HEK293 (cell line): ENCODE results near the gene MED23.

Source experiments
- CTCF ChIA-PET: fragments of 350-600 bp; formaldehyde crosslinking; extraction: SDS; loops from one replicate; lab custom pipeline; 2021; ENCODE audit warnings: antibody characterized with exemption; lab: Yijun Ruan, JAX
- POLR2A ChIA-PET: fragments of 300-600 bp; formaldehyde crosslinking; extraction: SDS; loops from one replicate; lab custom pipeline; 2020; ENCODE audit warnings: antibody characterized with exemption, inconsistent platforms; lab: Yijun Ruan, JAX
- H3K27ac ChIP-seq: fragments of 200-500 bp; sonication (Bioruptor generic); 2 replicates; pipeline ENCODE4 v1.5.1; 2014; ENCODE audit warnings: low read depth, low read length, control low read depth, inconsistent platforms; ENCODE audit errors: extremely low read depth
- H3K36me3 ChIP-seq, 2 experiments: fragments of 200-500 bp in 1 of 2; sonication (Bioruptor generic) in 1 of 2; 1 replicate in 1 of 2; 2 replicates in 1 of 2; pipeline ENCODE4 v1.5.1; 2014 to 2017; ENCODE audit warnings: inconsistent platforms in 2 of 2, low read length in 2 of 2; ENCODE audit not compliant: control insufficient read depth in 2 of 2, insufficient read depth in 1 of 2
- H3K4me1 ChIP-seq: fragments of 200-500 bp; sonication (Bioruptor generic); 2 replicates; pipeline ENCODE4 v1.5.1; 2014; ENCODE audit warnings: mild to moderate bottlenecking, low read length, inconsistent platforms; ENCODE audit not compliant: control insufficient read depth, insufficient read depth
- H3K4me3 ChIP-seq: 2 replicates; pipeline ENCODE4 v1.5.1; 2011; ENCODE audit warnings: low read depth, mild to moderate bottlenecking, control low read depth, low read length, moderate library complexity
- H3K9me3 ChIP-seq: fragments of 200-500 bp; sonication (Bioruptor generic); 2 replicates; pipeline ENCODE4 v1.5.1; 2014; ENCODE audit warnings: low read depth, low read length, inconsistent platforms; ENCODE audit not compliant: control insufficient read depth, insufficient read depth
- GFI1B ChIP-seq: fragments of 450-650 bp; formaldehyde crosslinking; IDR thresholded peaks from 2 replicates; pipeline ENCODE4 v1.5.1; 2016; ENCODE audit warnings: missing biosample characterization, missing genetic modification characterization
- KLF7 ChIP-seq: fragments of 450-650 bp; formaldehyde crosslinking; IDR thresholded peaks from 2 replicates; pipeline ENCODE4 v1.5.1; 2016; ENCODE audit warnings: missing biosample characterization, missing genetic modification characterization, borderline replicate concordance
- MEIS1 ChIP-seq: sonication (generic); formaldehyde crosslinking; IDR thresholded peaks from 2 replicates; pipeline ENCODE4 v1.8.1; 2022; ENCODE audit warnings: missing genetic modification reagents, mild to moderate bottlenecking, borderline replicate concordance
- RBAK ChIP-seq: fragments of 450-650 bp; formaldehyde crosslinking; IDR thresholded peaks from 2 replicates; pipeline ENCODE4 v1.5.1; 2016; ENCODE audit warnings: missing biosample characterization, missing genetic modification characterization
- SP3 ChIP-seq: fragments of 450-650 bp; formaldehyde crosslinking; IDR thresholded peaks from 2 replicates; pipeline ENCODE4 v1.5.1; 2016; ENCODE audit warnings: missing biosample characterization, missing genetic modification characterization
- ZBTB7A ChIP-seq: fragments of 450-650 bp; formaldehyde crosslinking; IDR thresholded peaks from 2 replicates; pipeline ENCODE4 v1.5.1; 2016; ENCODE audit warnings: low read depth, missing biosample characterization, missing genetic modification characterization
- ZFP41 ChIP-seq: fragments of 450-650 bp; formaldehyde crosslinking; IDR thresholded peaks from 2 replicates; pipeline ENCODE4 v1.5.1; 2016; ENCODE audit warnings: missing biosample characterization, missing genetic modification characterization, borderline replicate concordance
- ZNF155 ChIP-seq: fragments of 450-650 bp; formaldehyde crosslinking; IDR thresholded peaks from 2 replicates; pipeline ENCODE4 v1.5.1; 2016; ENCODE audit warnings: missing biosample characterization, missing genetic modification characterization
- ZNF157 ChIP-seq: fragments of 450-650 bp; formaldehyde crosslinking; IDR thresholded peaks from 2 replicates; pipeline ENCODE4 v1.5.1; 2016; ENCODE audit warnings: missing biosample characterization, missing genetic modification characterization
- ZNF169 ChIP-seq: fragments of 450-650 bp; formaldehyde crosslinking; IDR thresholded peaks from 2 replicates; pipeline ENCODE4 v1.5.1; 2016; ENCODE audit warnings: missing biosample characterization, missing genetic modification characterization
- ZNF184 ChIP-seq: fragments of 450-650 bp; IDR thresholded peaks from 2 replicates; pipeline ENCODE4 v1.5.1; 2018; ENCODE audit warnings: missing biosample characterization, mild to moderate bottlenecking, missing genetic modification characterization
- ZNF221 ChIP-seq: fragments of 450-650 bp; formaldehyde crosslinking; IDR thresholded peaks from 2 replicates; pipeline ENCODE4 v1.5.1; 2017; ENCODE audit warnings: missing biosample characterization, missing genetic modification characterization, borderline replicate concordance
- ZNF311 ChIP-seq: fragments of 450-650 bp; formaldehyde crosslinking; IDR thresholded peaks from 2 replicates; pipeline ENCODE4 v1.5.1; 2017; ENCODE audit warnings: missing biosample characterization, missing genetic modification characterization, borderline replicate concordance
- ZNF426 ChIP-seq: fragments of 450-650 bp; formaldehyde crosslinking; IDR thresholded peaks from 2 replicates; pipeline ENCODE4 v1.5.1; 2017; ENCODE audit warnings: missing biosample characterization, missing genetic modification characterization, mild to moderate bottlenecking, inconsistent platforms, moderate library complexity
- ZNF529 ChIP-seq: fragments of 450-650 bp; formaldehyde crosslinking; IDR thresholded peaks from 2 replicates; pipeline ENCODE4 v1.5.1; 2017; ENCODE audit warnings: missing genetic modification characterization, missing biosample characterization; ENCODE audit not compliant: insufficient replicate concordance
- ZNF548 ChIP-seq: fragments of 450-650 bp; formaldehyde crosslinking; IDR thresholded peaks from 2 replicates; pipeline ENCODE4 v1.5.1; 2016; ENCODE audit warnings: missing biosample characterization, missing genetic modification characterization
- ZNF549 ChIP-seq: fragments of 450-650 bp; IDR thresholded peaks from 2 replicates; pipeline ENCODE4 v1.5.1; 2018; ENCODE audit warnings: missing biosample characterization, missing genetic modification characterization, mild to moderate bottlenecking, inconsistent platforms, moderate library complexity
- ZNF558 ChIP-seq: fragments of 450-650 bp; formaldehyde crosslinking; IDR thresholded peaks from 2 replicates; pipeline ENCODE4 v1.5.1; 2016; ENCODE audit warnings: missing biosample characterization, missing genetic modification characterization
- ZNF561 ChIP-seq: fragments of 450-650 bp; IDR thresholded peaks from 2 replicates; pipeline ENCODE4 v1.5.1; 2018; ENCODE audit warnings: missing biosample characterization, missing genetic modification characterization, borderline replicate concordance
- ZNF585B ChIP-seq: fragments of 450-650 bp; formaldehyde crosslinking; IDR thresholded peaks from 2 replicates; pipeline ENCODE4 v1.5.1; 2016; ENCODE audit warnings: missing biosample characterization, missing genetic modification characterization
- ZNF626 ChIP-seq: fragments of 450-650 bp; sonication (Bioruptor Pico); formaldehyde crosslinking; IDR thresholded peaks from 2 replicates; pipeline ENCODE4 v1.5.1; 2018; ENCODE audit warnings: missing biosample characterization, missing genetic modification characterization, inconsistent platforms
- ZNF776 ChIP-seq: fragments of 450-650 bp; formaldehyde crosslinking; IDR thresholded peaks from 2 replicates; pipeline ENCODE4 v1.5.0; 2017; ENCODE audit warnings: missing biosample characterization, missing genetic modification characterization, borderline replicate concordance
- ZNF837 ChIP-seq: fragments of 450-650 bp; formaldehyde crosslinking; IDR thresholded peaks from 2 replicates; pipeline ENCODE4 v1.5.1; 2016; ENCODE audit warnings: missing biosample characterization, missing genetic modification characterization
- TF ChIP-seq, protein P1 (sequence below): fragments of 450-650 bp; formaldehyde crosslinking; IDR thresholded peaks from 2 replicates; pipeline ENCODE4 v1.5.1; 2017; ENCODE audit warnings: missing biosample characterization, missing genetic modification characterization
- TF ChIP-seq, protein P2 (sequence below): fragments of 450-650 bp; IDR thresholded peaks from 2 replicates; pipeline ENCODE4 v1.5.1; 2018; ENCODE audit warnings: missing biosample characterization, mild to moderate bottlenecking, missing genetic modification characterization
- TF ChIP-seq, protein P3 (sequence below): fragments of 450-650 bp; formaldehyde crosslinking; conservative IDR thresholded peaks from 2 replicates; pipeline ENCODE4 v1.5.1; 2016; ENCODE audit warnings: low read depth, missing biosample characterization, missing genetic modification characterization

Gene MED23

DNA sequence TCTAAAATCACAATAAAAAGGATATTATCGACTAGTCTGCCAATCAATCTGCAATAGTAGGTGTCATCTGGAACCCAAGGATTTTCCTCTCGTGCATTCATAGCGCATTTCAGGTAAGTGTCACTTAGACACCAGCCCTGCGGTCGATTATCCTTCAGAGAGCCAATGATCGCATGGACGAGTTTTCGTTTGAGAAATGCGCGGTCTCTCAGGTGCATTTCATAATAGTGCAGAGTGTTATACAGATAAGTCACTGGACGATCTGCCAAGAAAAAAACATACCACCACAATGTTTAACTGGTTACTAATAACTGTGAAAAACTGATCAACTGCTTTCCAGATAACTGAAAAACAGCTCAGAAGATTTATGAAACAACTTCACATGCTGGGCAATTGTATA lies 34.0 kb downstream of the MED23 start:
- Histone ChIP-seq H3K36me3 (peaks cover 73 to 90% of the 10 kb centered on the region in 2 experiments), H3K4me3 (no peak overlapping the region), H3K4me1 (no peaks in the 10 kb centered on the region), H3K9me3 (no peaks in the 10 kb centered on the region), H3K27ac (no peak overlapping the region)
- no peak for TF ChIP-seq ZNF626 (tag by site-specific recombination)
- no peak for TF ChIP-seq ZBTB7A
- no peak for TF ChIP-seq ZNF548
- TF ChIP-seq ZNF426 (tag by site-specific recombination): no peak
- TF ChIP-seq ZFP41 (tag by site-specific recombination): no peak
- CTCF ChIA-PET: interaction anchor here (0.6 to 0.8 kb wide), 2 partner anchors 558 to 691 kb away, joined by 3 read pairs; no protein-coding TSS in a partner anchor
- POLR2A ChIA-PET: no interaction called here

DNA sequence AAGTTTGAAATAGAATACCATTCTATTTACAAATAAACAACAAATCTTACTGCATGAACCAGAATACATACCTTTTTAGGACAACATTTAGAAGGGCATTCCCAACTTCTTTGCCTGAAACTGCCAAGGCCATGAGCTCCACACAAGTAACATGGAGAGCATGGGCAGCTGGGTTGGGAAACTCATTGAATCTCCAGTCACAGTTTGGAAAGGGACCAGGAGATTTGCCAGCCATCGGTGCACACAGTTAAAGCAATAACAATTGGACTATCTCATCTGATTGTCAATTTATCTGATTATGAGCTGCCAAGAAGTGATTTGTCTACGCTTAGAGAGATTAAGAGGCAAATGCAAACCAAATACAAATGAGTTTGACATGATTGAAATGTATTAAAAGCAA lies 35.1 kb downstream of the MED23 start:
- peaks cover 69 to 90% of the 10 kb centered on the region in 2 experiments for H3K36me3 ChIP-seq
- TF ChIP-seq RBAK (tag by site-specific recombination) (no peak), GFI1B (tag by site-specific recombination) (no peak), ZNF184 (tag by site-specific recombination) (no peak), KLF7 (no peak), ZNF311 (tag by site-specific recombination) (no peak), ZNF529 (no peak), ZNF837 (tag by site-specific recombination) (no peak)
- TF ChIP-seq, protein P1, sequence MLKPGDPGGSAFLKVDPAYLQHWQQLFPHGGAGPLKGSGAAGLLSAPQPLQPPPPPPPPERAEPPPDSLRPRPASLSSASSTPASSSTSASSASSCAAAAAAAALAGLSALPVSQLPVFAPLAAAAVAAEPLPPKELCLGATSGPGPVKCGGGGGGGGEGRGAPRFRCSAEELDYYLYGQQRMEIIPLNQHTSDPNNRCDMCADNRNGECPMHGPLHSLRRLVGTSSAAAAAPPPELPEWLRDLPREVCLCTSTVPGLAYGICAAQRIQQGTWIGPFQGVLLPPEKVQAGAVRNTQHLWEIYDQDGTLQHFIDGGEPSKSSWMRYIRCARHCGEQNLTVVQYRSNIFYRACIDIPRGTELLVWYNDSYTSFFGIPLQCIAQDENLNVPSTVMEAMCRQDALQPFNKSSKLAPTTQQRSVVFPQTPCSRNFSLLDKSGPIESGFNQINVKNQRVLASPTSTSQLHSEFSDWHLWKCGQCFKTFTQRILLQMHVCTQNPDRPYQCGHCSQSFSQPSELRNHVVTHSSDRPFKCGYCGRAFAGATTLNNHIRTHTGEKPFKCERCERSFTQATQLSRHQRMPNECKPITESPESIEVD (tag by site-specific recombination): no peak
- TF ChIP-seq, protein P2, sequence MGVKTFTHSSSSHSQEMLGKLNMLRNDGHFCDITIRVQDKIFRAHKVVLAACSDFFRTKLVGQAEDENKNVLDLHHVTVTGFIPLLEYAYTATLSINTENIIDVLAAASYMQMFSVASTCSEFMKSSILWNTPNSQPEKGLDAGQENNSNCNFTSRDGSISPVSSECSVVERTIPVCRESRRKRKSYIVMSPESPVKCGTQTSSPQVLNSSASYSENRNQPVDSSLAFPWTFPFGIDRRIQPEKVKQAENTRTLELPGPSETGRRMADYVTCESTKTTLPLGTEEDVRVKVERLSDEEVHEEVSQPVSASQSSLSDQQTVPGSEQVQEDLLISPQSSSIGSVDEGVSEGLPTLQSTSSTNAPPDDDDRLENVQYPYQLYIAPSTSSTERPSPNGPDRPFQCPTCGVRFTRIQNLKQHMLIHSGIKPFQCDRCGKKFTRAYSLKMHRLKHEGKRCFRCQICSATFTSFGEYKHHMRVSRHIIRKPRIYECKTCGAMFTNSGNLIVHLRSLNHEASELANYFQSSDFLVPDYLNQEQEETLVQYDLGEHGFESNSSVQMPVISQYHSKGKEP (tag by site-specific recombination): no peak
- no peak overlapping the region for H3K4me3 ChIP-seq
- no peak overlapping the region for H3K27ac ChIP-seq
- H3K4me1 ChIP-seq: no peaks in the 10 kb centered on the region
- no peaks in the 10 kb centered on the region for H3K9me3 ChIP-seq
- ChIA-PET CTCF (interaction anchor here (2.7 kb wide), 1 partner anchor 35 kb away, joined by 21 read pairs; the partner anchor contains the start of gene MED23), POLR2A (no interaction called here)

DNA sequence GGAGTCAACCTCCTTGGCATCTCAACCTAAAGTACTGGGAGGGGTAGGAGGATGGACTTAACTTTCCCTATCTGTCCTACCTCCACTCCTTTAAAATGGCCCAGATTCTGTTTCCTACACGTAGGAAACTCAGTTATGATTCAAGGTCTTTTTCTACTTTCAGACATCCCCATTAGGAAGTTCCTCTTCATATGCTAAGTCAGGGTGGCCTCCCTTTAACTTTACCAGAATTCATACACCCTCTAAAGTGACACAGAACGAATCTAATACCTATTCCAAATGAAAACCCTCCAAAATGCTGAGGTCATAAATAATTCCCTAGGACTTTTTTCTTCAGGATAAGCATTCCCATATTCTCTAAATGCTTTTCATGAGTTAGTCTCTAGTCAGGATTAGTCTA lies 39.4 kb downstream of the MED23 start:
- ChIA-PET POLR2A (no interaction called here), CTCF (interaction anchor here (1.6 kb wide), 1 partner anchor 39 kb away, joined by 4 read pairs; the partner anchor contains the start of gene MED23)
- Histone ChIP-seq H3K4me3 (no peak overlapping the region), H3K9me3 (no peaks in the 10 kb centered on the region), H3K36me3 (peaks cover 62 to 86% of the 10 kb centered on the region in 2 experiments), H3K4me1 (no peaks in the 10 kb centered on the region), H3K27ac (no peak overlapping the region)
- TF ChIP-seq ZNF157 (tag by site-specific recombination) (no peak), ZNF558 (no peak), ZNF169 (no peak), ZNF776 (tag by site-specific recombination) (no peak), ZNF155 (tag by site-specific recombination) (no peak), SP3 (tag by site-specific recombination) (no peak), ZNF585B (tag by site-specific recombination) (no peak), MEIS1 (no peak), ZNF221 (tag by site-specific recombination) (no peak), ZNF549 (no peak), ZNF561 (tag by site-specific recombination) (no peak)
- TF ChIP-seq, protein P3, sequence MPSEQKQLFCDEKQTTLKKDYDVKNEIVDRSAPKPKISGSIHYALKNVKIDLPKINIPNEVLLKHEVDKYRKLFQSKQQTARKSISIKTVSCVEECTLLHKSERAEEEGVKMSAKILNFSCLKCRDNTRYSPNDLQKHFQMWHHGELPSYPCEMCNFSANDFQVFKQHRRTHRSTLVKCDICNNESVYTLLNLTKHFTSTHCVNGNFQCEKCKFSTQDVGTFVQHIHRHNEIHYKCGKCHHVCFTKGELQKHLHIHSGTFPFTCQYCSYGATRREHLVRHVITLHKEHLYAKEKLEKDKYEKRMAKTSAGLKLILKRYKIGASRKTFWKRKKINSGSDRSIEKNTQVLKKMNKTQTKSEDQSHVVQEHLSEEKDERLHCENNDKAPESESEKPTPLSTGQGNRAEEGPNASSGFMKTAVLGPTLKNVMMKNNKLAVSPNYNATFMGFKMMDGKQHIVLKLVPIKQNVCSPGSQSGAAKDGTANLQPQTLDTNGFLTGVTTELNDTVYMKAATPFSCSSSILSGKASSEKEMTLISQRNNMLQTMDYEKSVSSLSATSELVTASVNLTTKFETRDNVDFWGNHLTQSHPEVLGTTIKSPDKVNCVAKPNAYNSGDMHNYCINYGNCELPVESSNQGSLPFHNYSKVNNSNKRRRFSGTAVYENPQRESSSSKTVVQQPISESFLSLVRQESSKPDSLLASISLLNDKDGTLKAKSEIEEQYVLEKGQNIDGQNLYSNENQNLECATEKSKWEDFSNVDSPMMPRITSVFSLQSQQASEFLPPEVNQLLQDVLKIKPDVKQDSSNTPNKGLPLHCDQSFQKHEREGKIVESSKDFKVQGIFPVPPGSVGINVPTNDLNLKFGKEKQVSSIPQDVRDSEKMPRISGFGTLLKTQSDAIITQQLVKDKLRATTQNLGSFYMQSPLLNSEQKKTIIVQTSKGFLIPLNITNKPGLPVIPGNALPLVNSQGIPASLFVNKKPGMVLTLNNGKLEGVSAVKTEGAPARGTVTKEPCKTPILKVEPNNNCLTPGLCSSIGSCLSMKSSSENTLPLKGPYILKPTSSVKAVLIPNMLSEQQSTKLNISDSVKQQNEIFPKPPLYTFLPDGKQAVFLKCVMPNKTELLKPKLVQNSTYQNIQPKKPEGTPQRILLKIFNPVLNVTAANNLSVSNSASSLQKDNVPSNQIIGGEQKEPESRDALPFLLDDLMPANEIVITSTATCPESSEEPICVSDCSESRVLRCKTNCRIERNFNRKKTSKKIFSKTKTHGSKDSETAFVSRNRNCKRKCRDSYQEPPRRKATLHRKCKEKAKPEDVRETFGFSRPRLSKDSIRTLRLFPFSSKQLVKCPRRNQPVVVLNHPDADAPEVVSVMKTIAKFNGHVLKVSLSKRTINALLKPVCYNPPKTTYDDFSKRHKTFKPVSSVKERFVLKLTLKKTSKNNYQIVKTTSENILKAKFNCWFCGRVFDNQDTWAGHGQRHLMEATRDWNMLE (tag by site-specific recombination): no peak
